SK-N-MC (cell line): ENCODE measurements around the gene WDFY3.

Source experiments
- DNase-seq: peaks from one replicate; pipeline ENCODE4 v3.0.0-alpha.2; 2011; ENCODE audit warnings: low read depth, low spot score
- H3K27ac ChIP-seq: fragments of 200-600 bp; sonication (generic); 2 replicates; pipeline ENCODE4 v1.5.1; 2016; ENCODE audit warnings: mixed run types
- H3K36me3 ChIP-seq: fragments of 200-600 bp; sonication (generic); 2 replicates; pipeline ENCODE4 v1.6.1; 2017; ENCODE audit warnings: antibody characterized with exemption, low read length, mixed read lengths; ENCODE audit not compliant: insufficient read depth
- H3K4me3 ChIP-seq: fragments of 200-600 bp; sonication (generic); 2 replicates; pipeline ENCODE4 v1.5.1; 2016
- H3K9ac ChIP-seq: fragments of 200-600 bp; sonication (generic); 2 replicates; pipeline ENCODE4 v1.8.0; 2017; ENCODE audit warnings: mixed run types, mixed read lengths; ENCODE audit not compliant: insufficient read length
- H3K9me3 ChIP-seq: fragments of 200-600 bp; sonication (generic); 2 replicates; pipeline ENCODE4 v1.6.1; 2017; ENCODE audit warnings: low read depth, mild to moderate bottlenecking, antibody characterized with exemption, low read length, moderate library complexity, mixed read lengths
- EZH2 ChIP-seq: fragments of 200-600 bp; sonication (generic); IDR thresholded peaks from one replicate; pipeline ENCODE4 v1.6.1; 2017; ENCODE audit warnings: antibody characterized with exemption
- FOXP2 ChIP-seq: optimal IDR thresholded peaks from 2 replicates; pipeline ENCODE3; 2011; ENCODE audit warnings: mild to moderate bottlenecking, moderate library complexity; ENCODE audit not compliant: insufficient read depth; ENCODE audit errors: extremely low read length, control extremely low read depth
- POLR2AphosphoS5 ChIP-seq: IDR thresholded peaks from 2 replicates; pipeline ENCODE4 v1.6.1; 2012; ENCODE audit warnings: mild to moderate bottlenecking, low read depth, low read length, borderline replicate concordance

WDFY3 gene

GRCh38 chr4:84938316-84938715, 28.2 kb downstream of the WDFY3 start:
- no peak overlapping the region for H3K27ac ChIP-seq
- no peak for TF ChIP-seq FOXP2
- no peak for TF ChIP-seq POLR2AphosphoS5
- no peak for TF ChIP-seq EZH2
- no peak overlapping the region for H3K9ac ChIP-seq
- H3K9me3 ChIP-seq, result peaks cover 9% of the 10 kb centered on the region; the same call in 1 of the 2 replicates
- no peak for DNase-seq
- peaks cover 8% of the 10 kb centered on the region for H3K36me3 ChIP-seq
- no peak overlapping the region for H3K4me3 ChIP-seq

GRCh38 chr4:84937381-84937977, 29.0 kb downstream of the WDFY3 start:
- no peak for DNase-seq
- no peak overlapping the region for H3K9ac ChIP-seq
- H3K27ac ChIP-seq, result no peak overlapping the region
- peaks cover 3% of the 10 kb centered on the region for H3K36me3 ChIP-seq
- no peak overlapping the region for H3K4me3 ChIP-seq
- TF ChIP-seq EZH2, result no peak
- peaks cover 9% of the 10 kb centered on the region; the same call in 1 of the 2 replicates for H3K9me3 ChIP-seq

- Histone ChIP-seq H3K36me3 (peaks cover 10% of the 10 kb centered on the region; the same call in 1 of the 2 replicates), H3K9ac (no peak overlapping the region), H3K27ac (no peak overlapping the region), H3K4me3 (no peak overlapping the region), H3K9me3 (peaks cover 3% of the 10 kb centered on the region; the same call in 1 of the 2 replicates)
- DNase-seq, result no peak
- no peak for TF ChIP-seq FOXP2
Observed at GRCh38 chr4:84936123-84936522, 30.4 kb downstream of the WDFY3 start.

GRCh38 chr4:84932462-84932861, 34.0 kb downstream of the WDFY3 start:
- DNase-seq, result no peak
- Histone ChIP-seq H3K9ac (no peak overlapping the region), H3K27ac (peak overlapping the region; percentile 53; the same call in 1 of the 2 replicates), H3K9me3 (peaks cover 7% of the 10 kb centered on the region; the same call in 1 of the 2 replicates), H3K4me3 (no peak overlapping the region), H3K36me3 (peaks cover 43% of the 10 kb centered on the region)
- TF ChIP-seq FOXP2 (no peak), POLR2AphosphoS5 (no peak), EZH2 (no peak)

- no peak for TF ChIP-seq POLR2AphosphoS5
- TF ChIP-seq EZH2, result no peak
- Histone ChIP-seq H3K4me3 (no peak overlapping the region), H3K27ac (peak overlapping the region; percentile 53; the same call in 1 of the 2 replicates), H3K36me3 (peaks cover 47% of the 10 kb centered on the region), H3K9ac (no peak overlapping the region), H3K9me3 (peaks cover 7% of the 10 kb centered on the region; the same call in 1 of the 2 replicates)
- no peak for DNase-seq
Observed at GRCh38 chr4:84931961-84932360, 34.5 kb downstream of the WDFY3 start.

- Histone ChIP-seq H3K36me3 (peaks cover 47% of the 10 kb centered on the region), H3K9ac (no peak overlapping the region), H3K9me3 (peaks cover 7% of the 10 kb centered on the region; the same call in 1 of the 2 replicates), H3K4me3 (no peak overlapping the region), H3K27ac (no peak overlapping the region)
- TF ChIP-seq FOXP2, result no peak
- no peak for TF ChIP-seq POLR2AphosphoS5
- no peak for TF ChIP-seq EZH2
- DNase-seq, result no peak
Observed at GRCh38 chr4:84931274-84931673, 35.2 kb downstream of the WDFY3 start.

GRCh38 chr4:84928089-84928488, 38.4 kb downstream of the WDFY3 start:
- Histone ChIP-seq H3K36me3 (peaks cover 47% of the 10 kb centered on the region), H3K27ac (no peak overlapping the region), H3K9me3 (peaks cover 7% of the 10 kb centered on the region; the same call in 1 of the 2 replicates), H3K4me3 (no peak overlapping the region), H3K9ac (no peak overlapping the region)
- no peak for DNase-seq
- TF ChIP-seq EZH2 (no peak), POLR2AphosphoS5 (no peak), FOXP2 (no peak)

GRCh38 chr4:84927428-84927827, 39.1 kb downstream of the WDFY3 start:
- H3K9me3 ChIP-seq, result peaks cover 7% of the 10 kb centered on the region; the same call in 1 of the 2 replicates
- H3K27ac ChIP-seq, result no peak overlapping the region; the same call in 1 of the 2 replicates
- no peak for DNase-seq
- no peak overlapping the region for H3K4me3 ChIP-seq
- peaks cover 47% of the 10 kb centered on the region for H3K36me3 ChIP-seq
- H3K9ac ChIP-seq, result no peak overlapping the region
- TF ChIP-seq POLR2AphosphoS5 (no peak), EZH2 (no peak)

GRCh38 chr4:84925558-84925957, 40.9 kb downstream of the WDFY3 start:
- TF ChIP-seq FOXP2 (no peak), POLR2AphosphoS5 (no peak), EZH2 (no peak)
- Histone ChIP-seq H3K9ac (no peak overlapping the region), H3K27ac (no peak overlapping the region; the same call in 1 of the 2 replicates), H3K4me3 (no peak overlapping the region), H3K9me3 (peaks cover 7% of the 10 kb centered on the region; the same call in 1 of the 2 replicates), H3K36me3 (peaks cover 34% of the 10 kb centered on the region)
- no peak for DNase-seq
